Chondrocyte (in vitro differentiated cells): ENCODE measurements around the gene DLGAP4. TPM values are rescaled to one million over a fixed set of nuclear protein-coding genes. Genes with fewer than 3 reads are reported as not detected.

ENCODE experiments used
- DNase-seq: peaks from one replicate; pipeline ENCODE4 v3.0.0; 2021; ENCODE audit warnings: mixed read lengths, low spot score
- H3K27ac Mint-ChIP-seq: one replicate; pipeline ENCODE4 v1.8.0; 2021; ENCODE audit warnings: mild to moderate bottlenecking, moderate library complexity, mixed read lengths; ENCODE audit not compliant: unreplicated experiment
- H3K27me3 Mint-ChIP-seq: 2 replicates; pipeline ENCODE4 v1.8.0; 2021; ENCODE audit warnings: low read depth, mixed read lengths
- H3K36me3 Mint-ChIP-seq: 2 replicates; pipeline ENCODE4 v1.8.0; 2021; ENCODE audit warnings: low read depth, mixed read lengths
- H3K4me1 Mint-ChIP-seq: 2 replicates; pipeline ENCODE4 v1.8.0; 2021; ENCODE audit warnings: low read depth, mild to moderate bottlenecking, mixed read lengths
- H3K4me3 Mint-ChIP-seq: one replicate; pipeline ENCODE4 v1.8.0; 2021; ENCODE audit warnings: mild to moderate bottlenecking, moderate library complexity, mixed read lengths; ENCODE audit not compliant: unreplicated experiment
- H3K9me3 Mint-ChIP-seq: 2 replicates; pipeline ENCODE4 v1.8.0; 2021; ENCODE audit warnings: low read depth, mixed read lengths
- CTCF ChIP-seq: fragments of 200-600 bp; sonication (generic); IDR thresholded peaks from 2 replicates; pipeline ENCODE4 v1.5.0; 2021; ENCODE audit warnings: antibody characterized with exemption, mild to moderate bottlenecking, moderate library complexity
- total RNA-seq: library from RNA; stranded (reverse); gene quantifications from 3 replicates; pipeline ENCODE4 v1.2.1, GENCODE V29; 2021

The DLGAP4 gene
- total RNA-seq, 1 donor from 2014 or later = 161 TPM

GRCh38 chr20:36390269-36390668 is 84.1 kb downstream of the DLGAP4 start:
- Mint-ChIP-seq H3K4me3 (no peak overlapping the region), H3K36me3 (no peaks in the 10 kb centered on the region), H3K27ac (no peak overlapping the region), H3K27me3 (peaks cover 49% of the 10 kb centered on the region), H3K9me3 (peaks cover 5% of the 10 kb centered on the region), H3K4me1 (peaks cover 5% of the 10 kb centered on the region)
- no peak for DNase-seq
- no peak for TF ChIP-seq CTCF

DNA sequence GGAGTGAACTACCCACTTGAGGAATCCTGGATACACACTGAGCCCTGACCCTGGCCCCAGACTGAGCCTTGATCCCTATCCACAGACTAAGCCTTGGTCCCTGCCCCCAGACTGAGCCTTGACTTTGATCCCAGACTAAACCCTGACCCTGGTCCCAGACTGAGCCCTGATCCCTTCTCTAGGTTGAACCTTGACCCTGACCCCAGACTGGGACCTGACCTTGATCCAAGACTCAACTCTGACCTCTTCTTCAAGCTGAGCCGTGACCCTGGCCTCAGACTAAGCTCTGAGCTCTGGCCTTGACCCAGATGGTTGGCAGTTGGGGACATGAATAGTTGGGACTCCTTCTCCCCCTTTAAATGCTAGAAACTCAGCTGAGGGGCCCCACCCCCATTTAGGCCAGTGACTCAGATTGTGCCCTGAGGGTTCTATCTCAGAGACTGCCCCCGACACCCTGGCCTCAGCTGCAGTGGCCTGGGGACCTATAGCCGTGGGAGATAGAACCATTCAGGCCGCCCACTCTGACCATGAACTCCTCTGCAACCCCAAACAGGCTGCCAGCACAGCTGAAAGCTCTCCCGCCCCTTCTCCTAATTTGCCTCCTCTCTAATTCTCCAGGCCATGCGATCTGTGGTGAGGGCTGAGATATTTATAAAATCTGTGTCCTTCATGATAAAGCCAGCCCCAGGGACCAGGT is 84.7 kb downstream of the DLGAP4 start:
- no peaks in the 10 kb centered on the region for H3K36me3 Mint-ChIP-seq
- peaks cover 47% of the 10 kb centered on the region for H3K27me3 Mint-ChIP-seq
- no peak overlapping the region for H3K27ac Mint-ChIP-seq
- no peak for TF ChIP-seq CTCF
- no peak overlapping the region for H3K4me3 Mint-ChIP-seq
- H3K9me3 Mint-ChIP-seq = peaks cover 5% of the 10 kb centered on the region
- H3K4me1 Mint-ChIP-seq = peaks cover 5% of the 10 kb centered on the region
- DNase-seq = no peak

GRCh38 chr20:36391456-36391855 is 85.3 kb downstream of the DLGAP4 start:
- no peak for DNase-seq
- Mint-ChIP-seq H3K27me3 (peaks cover 42% of the 10 kb centered on the region), H3K27ac (peak overlapping the region; percentile 38)

DNA sequence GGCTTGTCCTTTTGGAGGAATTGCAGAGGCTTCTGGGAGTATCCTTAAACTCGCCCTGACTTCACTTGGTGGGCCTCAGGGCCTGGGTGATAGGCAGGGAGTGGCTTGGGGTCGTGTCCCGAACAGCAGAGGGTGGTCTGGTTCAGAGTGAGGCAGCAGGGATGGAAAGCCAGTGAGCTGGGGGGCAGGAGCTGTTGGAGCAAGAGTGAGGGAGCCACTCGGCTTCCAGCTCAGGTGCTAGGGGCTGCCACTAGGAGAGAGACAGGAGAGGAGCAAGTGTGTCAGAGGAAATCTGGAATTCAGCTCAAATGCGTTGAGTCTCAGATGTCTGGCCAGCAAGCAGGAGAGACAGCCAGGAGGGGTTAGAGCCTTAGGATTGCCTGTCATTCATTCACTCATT is 85.8 kb downstream of the DLGAP4 start:
- Mint-ChIP-seq H3K4me3 (no peak overlapping the region), H3K27me3 (peaks cover 40% of the 10 kb centered on the region), H3K9me3 (peaks cover 2% of the 10 kb centered on the region), H3K36me3 (no peaks in the 10 kb centered on the region), H3K4me1 (peaks cover 5% of the 10 kb centered on the region), H3K27ac (no peak overlapping the region)
- no peak for TF ChIP-seq CTCF
- DNase-seq = no peak

More at GRCh38 chr20:36391456-36391855, 85.3 kb downstream of the DLGAP4 start:
- no peaks in the 10 kb centered on the region for H3K36me3 Mint-ChIP-seq
- H3K4me3 Mint-ChIP-seq = no peak overlapping the region
- peaks cover 5% of the 10 kb centered on the region for H3K4me1 Mint-ChIP-seq
- H3K9me3 Mint-ChIP-seq = peaks cover 5% of the 10 kb centered on the region
- no peak for TF ChIP-seq CTCF

DNA sequence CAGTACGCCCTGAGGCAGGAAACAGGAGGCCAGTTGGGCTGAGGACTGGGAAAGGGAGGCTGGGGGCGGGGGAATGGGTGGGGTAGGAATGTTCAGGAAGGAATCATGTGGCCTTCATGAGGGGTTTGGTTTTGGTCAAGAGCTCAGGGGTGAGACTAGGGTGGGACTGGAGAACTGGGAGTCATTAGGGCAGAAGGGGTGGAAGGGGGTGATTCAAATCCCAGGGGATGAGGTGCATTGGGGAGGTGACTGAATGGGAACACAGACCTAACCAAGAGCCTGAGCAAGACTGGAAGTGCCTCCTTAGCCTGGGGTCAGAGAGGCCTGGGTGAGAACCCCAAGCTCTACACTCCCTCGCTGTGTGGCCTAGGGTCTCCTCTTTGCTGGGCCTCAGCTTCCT is 86.8 kb downstream of the DLGAP4 start:
- no peaks in the 10 kb centered on the region for H3K9me3 Mint-ChIP-seq
- DNase-seq = no peak
- no peaks in the 10 kb centered on the region for H3K36me3 Mint-ChIP-seq
- H3K27me3 Mint-ChIP-seq = peaks cover 35% of the 10 kb centered on the region
- no peak overlapping the region for H3K4me3 Mint-ChIP-seq
- no peak overlapping the region for H3K27ac Mint-ChIP-seq
- no peak for TF ChIP-seq CTCF
- H3K4me1 Mint-ChIP-seq = peaks cover 5% of the 10 kb centered on the region
